GM21786 (cell line): ENCODE data around the gene HRH1.
"Not testable (repeated sequence)": the region's sequence is repeated elsewhere in the genome, so short reads cannot be mapped to it uniquely, and the experiment has no call there.

Experiments
- ATAC-seq: cut with Tn5 transposase; IDR thresholded peaks from one replicate; pipeline ENCODE4 v1.9.1; 2021; ENCODE audit not compliant: unreplicated experiment

HRH1 gene

GRCh38 chr3:11238880-11239279 is 84.6 kb downstream of the HRH1 start:
- no peak for ATAC-seq

- no peak for ATAC-seq
Measured at GRCh38 chr3:11239796-11240195, 85.5 kb downstream of the HRH1 start.

- ATAC-seq: no peak
Measured at GRCh38 chr3:11240496-11240895, 86.2 kb downstream of the HRH1 start.

- ATAC-seq: no peak
Measured at GRCh38 chr3:11244121-11244677, 89.9 kb downstream of the HRH1 start.

- no peak for ATAC-seq
Measured at GRCh38 chr3:11245276-11245675, 91.0 kb downstream of the HRH1 start.

GRCh38 chr3:11245827-11246662 is 91.8 kb downstream of the HRH1 start:
- no peak for ATAC-seq

GRCh38 chr3:11246663-11246970 is 92.3 kb downstream of the HRH1 start:
- ATAC-seq: no peak

- no peak for ATAC-seq
Measured at GRCh38 chr3:11247362-11247761, 93.1 kb downstream of the HRH1 start.

GRCh38 chr3:11248596-11248995 is 94.3 kb downstream of the HRH1 start:
- no peak for ATAC-seq

- no peak for ATAC-seq
Measured at GRCh38 chr3:11250902-11251806, 96.9 kb downstream of the HRH1 start.

- ATAC-seq: no peak
Measured at GRCh38 chr3:11251807-11252176, 97.5 kb downstream of the HRH1 start.

GRCh38 chr3:11254876-11255275 is 100.6 kb downstream of the HRH1 start:
- ATAC-seq: no peak

GRCh38 chr3:11255537-11255936 is 101.2 kb downstream of the HRH1 start:
- ATAC-seq: not testable (repeated sequence)

GRCh38 chr3:11258958-11259357 is 104.7 kb downstream of the HRH1 start:
- ATAC-seq: no peak

- ATAC-seq: no peak
Measured at GRCh38 chr3:11260460-11260859, 106.2 kb downstream of the HRH1 start.

GRCh38 chr3:11269007-11269406 is 114.7 kb downstream of the HRH1 start:
- no peak for ATAC-seq

- peak; percentile 95 for ATAC-seq
Measured at GRCh38 chr3:11271986-11272904, 118.0 kb downstream of the HRH1 start, which contains the start of gene ATG7. Gene ATG7 (plus strand): TSS chr3:11272397. CDS start chr3:11298696, 26,299 bp downstream.

GRCh38 chr3:11272906-11273574 is 118.7 kb downstream of the HRH1 start:
- ATAC-seq: no peak

- ATAC-seq: no peak
Measured at GRCh38 chr3:11273891-11274291, 119.6 kb downstream of the HRH1 start.

GRCh38 chr3:11274566-11275142 is 120.4 kb downstream of the HRH1 start:
- no peak for ATAC-seq
